ENCODE data around the gene PACS1.

The PACS1 gene

GRCh38 chr11:66277471-66278362, 207.6 kb downstream of the PACS1 start, which contains the start of gene CNIH2:
Gene CNIH2 (plus strand): TSS chr11:66278175. CDS start chr11:66278457, 282 bp downstream.
- Histone ChIP-seq H3K9me3 (no peaks in the 10 kb centered on the region), H3K4me1 (peaks cover 24% of the 10 kb centered on the region), H3K4me3 (ENCODE audit: low read depth, low read length) (peak within 1 kb of the TSS; percentile 45), H3K27me3 (no peaks in the 10 kb centered on the region), H3K36me3 (peaks cover 29% of the 10 kb centered on the region)
- TF ChIP-seq CTCF (IDR thresholded peaks at IDR 0.05; ENCODE audit: low read depth, low read length) = no peak
- DNase-seq = peak; percentile 69

GRCh38 chr11:66278363-66279091, 208.5 kb downstream of the PACS1 start:
- peaks cover 29% of the 10 kb centered on the region for H3K4me1 ChIP-seq
- H3K9me3 ChIP-seq = no peaks in the 10 kb centered on the region
- peak overlapping the region; percentile 45 for H3K4me3 ChIP-seq (ENCODE audit: low read depth, low read length)
- TF ChIP-seq CTCF (IDR thresholded peaks at IDR 0.05; ENCODE audit: low read depth, low read length) = no peak
- no peaks in the 10 kb centered on the region for H3K27me3 ChIP-seq
- DNase-seq = no peak
- H3K36me3 ChIP-seq = peaks cover 29% of the 10 kb centered on the region

GRCh38 chr11:66279092-66279734, 209.1 kb downstream of the PACS1 start:
- no peak for DNase-seq
- TF ChIP-seq CTCF (IDR thresholded peaks at IDR 0.05; ENCODE audit: low read depth, low read length) = no peak
- H3K4me3 ChIP-seq (ENCODE audit: low read depth, low read length) = no peak overlapping the region; the same call in 1 of the 2 replicates
- H3K4me1 ChIP-seq = peaks cover 29% of the 10 kb centered on the region
- no peaks in the 10 kb centered on the region for H3K9me3 ChIP-seq
- H3K36me3 ChIP-seq = peaks cover 24% of the 10 kb centered on the region
- no peaks in the 10 kb centered on the region for H3K27me3 ChIP-seq

- DNase-seq = peak; percentile 59
- Histone ChIP-seq H3K27me3 (no peaks in the 10 kb centered on the region), H3K9me3 (no peaks in the 10 kb centered on the region), H3K36me3 (peaks cover 27% of the 10 kb centered on the region), H3K4me1 (peaks cover 29% of the 10 kb centered on the region), H3K4me3 (ENCODE audit: low read depth, low read length) (no peak overlapping the region)
- TF ChIP-seq CTCF (IDR thresholded peaks at IDR 0.05; ENCODE audit: low read depth, low read length) = no peak
Observed at GRCh38 chr11:66280428-66280827, 210.4 kb downstream of the PACS1 start.

GRCh38 chr11:66281001-66281400, 210.9 kb downstream of the PACS1 start:
- no peak for TF ChIP-seq CTCF (IDR thresholded peaks at IDR 0.05; ENCODE audit: low read depth, low read length)

More at GRCh38 chr11:66281001-66281400, 210.9 kb downstream of the PACS1 start:
- Histone ChIP-seq H3K4me3 (ENCODE audit: low read depth, low read length) (no peak overlapping the region), H3K9me3 (no peaks in the 10 kb centered on the region), H3K36me3 (peaks cover 23% of the 10 kb centered on the region; the same call in 1 of the 2 replicates), H3K4me1 (peaks cover 29% of the 10 kb centered on the region), H3K27me3 (no peaks in the 10 kb centered on the region)
- DNase-seq = no peak
